Measurements from ENCODE around the gene SLC35A5. TPM values are rescaled to one million over a fixed set of nuclear protein-coding genes. Genes with fewer than 3 reads are reported as not detected.

The SLC35A5 gene
- total RNA-seq, 6 donors from 2014 or later: 15.7 to 38.5 (median 28.4) TPM

Other genes with a start within 250 kb of the SLC35A5 start
- 1 to 10 TPM; 2.4 to 9.9 (median 4.5) TPM for gene CD200, start 228.9 kb upstream of the SLC35A5 start, total RNA-seq
- 10 to 100 TPM in 1 of 6 donors, 1 to 10 TPM in 4, not detected in 1; 1.0 to 11.3 (median 1.0) TPM for gene BTLA, start 62.6 kb upstream of the SLC35A5 start, total RNA-seq
- 10 to 100 TPM; 24.9 to 73.0 (median 57.5) TPM for gene ATG3, start 83 bp upstream of the SLC35A5 start, total RNA-seq
- 100 to 1,000 TPM in 2 of 6 donors, 10 to 100 TPM in 3, 1 to 10 TPM in 1; 2.1 to 354 (median 20.7) TPM for gene CCDC80, start 79.1 kb downstream of the SLC35A5 start, total RNA-seq

All from upper lobe of left lung (tissue), 6 donors.